Esophagus mucosa (tissue), 1 donor: ENCODE measurements around the gene AGAP3. TPM values are rescaled to one million over a fixed set of nuclear protein-coding genes. Genes with fewer than 3 reads are reported as not detected.

ENCODE experiments used
- ATAC-seq: fragments of 200-7000 bp; cut with Tn5 transposase; one replicate; pipeline ENCODE4 v1.9.1; 2020
- total RNA-seq: library from RNA; stranded (reverse); gene quantifications from one replicate; pipeline ENCODE4 v1.2.4, GENCODE V29; 2023
- donor health status: DM: yes; HTN: yes; CAD: no.

Gene AGAP3
- total RNA-seq, 1 donor from 2014 or later = 76.1 TPM

DNA sequence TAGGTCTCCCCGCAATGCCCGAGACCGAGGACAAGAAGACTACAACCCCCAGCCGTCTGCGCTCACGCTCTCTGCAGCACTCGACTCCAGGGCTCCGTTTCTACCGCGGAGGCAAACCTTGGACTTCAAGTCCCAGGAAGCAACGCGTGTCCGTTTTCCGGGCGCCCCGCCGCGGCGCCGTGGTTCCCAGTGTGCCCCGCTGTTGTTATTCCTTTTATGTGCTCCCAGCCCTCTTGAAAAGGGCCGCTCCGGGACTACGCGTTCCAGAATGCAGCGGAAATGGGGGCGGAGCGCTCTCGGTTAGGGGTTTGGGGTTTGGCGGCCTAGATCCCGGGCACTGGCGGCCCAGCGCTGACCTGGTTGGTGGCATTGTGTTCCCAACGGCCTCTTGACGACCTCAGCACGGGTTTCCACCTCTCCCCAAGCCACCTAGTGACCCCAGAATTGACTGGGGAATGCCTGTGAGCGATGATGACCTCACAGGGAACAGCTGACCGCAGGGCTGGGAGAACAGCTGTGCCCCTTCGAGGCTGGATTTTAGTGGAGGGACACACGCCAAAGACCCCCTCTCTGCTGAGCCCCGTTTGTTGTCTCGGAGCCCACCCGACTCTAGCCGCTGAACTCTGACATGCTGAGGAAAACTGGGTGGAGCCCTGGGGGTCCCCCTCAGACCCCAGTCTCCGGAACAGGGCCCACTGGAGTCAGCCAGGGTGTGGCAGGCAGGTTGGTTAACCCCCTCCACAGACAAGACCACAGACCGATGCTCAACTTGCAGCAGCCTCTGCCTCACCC is 28.1 kb upstream of the AGAP3 start:
- peak; percentile 92 for ATAC-seq

DNA sequence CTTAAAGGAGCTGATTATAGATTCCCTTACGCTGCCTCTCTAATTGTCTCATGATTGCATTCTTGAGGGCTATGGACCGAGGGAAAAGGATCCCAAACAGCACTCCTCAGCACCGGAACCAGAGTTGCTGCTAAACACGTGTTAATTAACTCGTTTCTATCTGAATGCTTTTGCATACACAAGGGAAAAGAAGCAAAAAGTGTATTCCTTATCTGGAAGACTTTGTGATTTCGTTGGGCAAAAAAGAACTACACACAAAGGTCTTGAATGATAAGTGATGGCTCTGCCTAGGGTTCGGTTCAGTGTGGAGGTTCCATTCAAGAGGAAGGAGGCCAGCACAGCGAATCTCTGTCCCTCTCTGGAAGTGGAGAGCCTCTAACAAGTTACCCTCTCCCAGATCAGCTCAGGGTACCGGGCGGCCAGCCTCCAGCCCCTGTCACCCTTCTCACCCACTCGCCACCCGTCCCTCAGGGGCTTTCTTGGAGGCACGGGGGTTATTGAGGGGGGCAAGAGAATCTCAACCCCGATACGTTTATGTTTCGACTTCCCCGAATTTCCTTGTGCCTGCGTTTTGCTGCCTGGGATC is 27.4 kb upstream of the AGAP3 start:
- no peak for ATAC-seq

DNA sequence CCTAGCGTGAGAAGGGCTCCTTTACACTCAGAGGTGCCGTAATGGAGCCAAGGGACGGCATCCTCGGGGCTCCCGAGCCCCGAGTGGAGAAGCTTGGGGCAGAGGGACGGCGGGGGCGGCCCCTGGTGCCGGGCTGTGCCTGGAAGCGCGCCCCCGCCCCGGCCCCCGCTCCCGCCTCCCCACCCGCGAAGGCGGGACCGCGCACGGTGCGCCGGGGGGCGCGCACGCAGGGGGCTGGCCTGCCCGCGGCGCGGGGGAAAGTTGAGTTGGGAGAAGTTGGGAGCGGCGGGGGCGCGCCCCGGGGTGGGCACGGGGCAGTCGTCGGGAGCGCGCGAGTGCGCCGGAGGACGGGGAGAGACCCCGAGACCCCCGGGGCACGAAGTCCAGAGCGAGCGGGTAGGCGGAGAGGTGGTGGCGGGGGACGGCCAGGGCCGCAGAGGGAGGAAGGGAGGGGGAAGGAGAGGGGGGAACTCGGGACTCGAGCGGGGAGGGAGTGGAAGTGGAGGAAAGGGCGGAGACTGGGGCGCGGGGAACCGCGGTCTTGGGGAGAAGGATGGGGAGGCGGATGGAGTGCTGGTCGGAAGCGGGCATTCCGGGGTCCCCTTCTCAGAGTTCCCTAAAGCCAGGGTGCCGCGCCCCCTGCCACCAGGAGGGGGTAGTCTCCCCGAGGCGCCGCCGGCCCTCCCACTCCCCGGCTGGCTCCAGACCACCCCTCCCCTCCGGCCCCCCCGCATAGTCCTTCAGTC is 26.7 kb upstream of the AGAP3 start, which contains the start of gene SLC4A2:
Gene SLC4A2, plus strand, starts transcription at position 223 of the 746 bp plus-strand sequence. CDS start 2,399 bp downstream, outside the sequence.
- ATAC-seq = peak; percentile 47

DNA sequence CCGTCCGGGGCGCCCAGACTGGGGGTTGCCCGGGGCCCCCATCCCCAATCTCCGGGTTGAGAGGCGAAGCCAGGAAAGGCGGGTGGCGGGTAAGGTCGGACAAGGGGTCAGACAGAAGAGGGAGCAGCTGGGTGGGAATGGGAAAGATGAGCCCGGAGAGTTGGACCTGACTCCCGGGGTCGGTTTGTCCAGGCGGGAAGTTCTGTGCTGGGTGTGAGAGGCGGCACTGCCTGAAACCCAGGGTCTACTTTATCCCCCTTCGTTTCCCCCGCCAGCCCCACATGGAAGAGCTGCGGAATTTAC is 26.2 kb upstream of the AGAP3 start:
- no peak for ATAC-seq

DNA sequence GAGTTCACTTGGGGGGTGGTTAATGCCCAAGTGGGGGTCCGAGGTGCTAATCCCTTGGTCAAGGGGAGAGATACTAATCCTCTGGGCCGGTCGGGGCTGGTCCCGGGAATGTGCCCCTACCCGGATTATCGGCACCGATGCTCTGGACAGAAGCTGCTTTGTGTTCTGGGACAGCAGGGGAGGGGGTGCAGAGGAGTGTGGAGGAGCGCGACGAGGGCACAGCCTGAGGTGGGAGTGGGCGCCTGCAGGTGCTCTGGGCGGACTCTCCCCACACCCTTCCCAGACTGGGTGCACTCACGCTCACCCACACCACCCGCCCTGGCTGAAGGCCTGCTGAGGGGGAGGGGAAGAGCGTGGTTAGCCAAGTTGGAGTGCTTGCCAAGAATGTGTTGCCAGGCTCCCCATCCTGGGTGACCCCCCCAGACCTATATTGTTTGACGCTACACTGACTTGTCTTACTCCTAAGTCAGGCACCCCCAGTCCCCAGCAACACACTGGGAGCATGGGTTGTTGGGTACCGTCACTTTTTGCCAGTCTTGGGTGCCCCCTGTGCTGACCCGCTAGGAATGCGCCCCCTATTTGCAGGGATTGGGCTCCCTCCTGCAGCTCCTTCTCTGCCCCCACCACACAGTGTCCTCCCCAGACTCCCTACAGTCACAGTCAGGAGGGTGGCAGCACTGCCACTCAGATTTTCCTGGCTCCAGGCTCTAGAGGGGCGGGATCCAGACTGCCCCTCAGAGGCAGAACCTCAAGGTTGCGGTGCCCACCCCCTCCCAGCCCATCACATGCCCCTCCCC is 25.7 kb upstream of the AGAP3 start:
- ATAC-seq = no peak

DNA sequence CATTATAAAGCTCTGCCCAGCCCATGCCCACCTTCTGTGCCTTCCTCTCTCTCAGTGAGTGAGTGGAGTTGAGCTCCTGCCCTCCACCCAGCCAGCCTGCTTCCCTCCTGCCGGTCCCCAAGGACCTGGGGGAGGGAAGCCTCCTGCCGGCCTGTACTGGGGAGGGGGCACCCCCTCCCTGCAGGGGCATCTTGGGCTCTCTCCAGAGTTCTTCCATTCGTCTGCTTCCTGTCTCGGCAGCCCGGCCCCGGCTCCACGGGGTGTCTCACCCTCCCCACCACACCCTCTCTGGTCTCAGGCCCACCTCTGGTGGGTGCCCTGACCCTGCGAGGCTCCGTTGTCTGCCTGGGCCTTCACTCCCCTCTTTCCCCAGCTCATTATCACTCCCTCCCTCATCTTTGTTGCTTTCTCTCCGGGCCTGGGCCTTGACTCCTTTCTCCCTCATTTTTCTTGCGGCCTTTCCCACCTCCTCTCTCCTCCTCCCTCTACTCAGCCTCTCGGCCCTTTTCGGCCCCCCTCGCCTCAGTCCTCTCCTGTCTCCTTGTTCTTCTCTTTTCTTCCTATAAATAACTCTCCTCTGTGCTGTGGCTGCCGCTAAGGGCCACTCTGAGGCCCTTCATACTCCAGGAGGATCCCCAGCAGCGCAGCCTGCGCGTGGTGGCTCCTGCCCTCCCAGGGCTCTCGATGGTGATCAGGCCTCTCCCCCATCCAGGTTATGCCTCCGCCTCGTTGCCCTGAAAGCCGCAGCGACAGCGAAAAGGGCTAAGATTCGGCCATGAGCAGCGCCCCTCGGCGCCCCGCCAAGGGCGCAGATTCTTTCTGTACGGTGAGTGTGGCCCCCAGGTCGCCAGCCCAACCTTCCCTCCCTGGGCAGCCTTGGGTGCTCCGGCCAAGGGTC is 24.8 kb upstream of the AGAP3 start:
- no peak for ATAC-seq

DNA sequence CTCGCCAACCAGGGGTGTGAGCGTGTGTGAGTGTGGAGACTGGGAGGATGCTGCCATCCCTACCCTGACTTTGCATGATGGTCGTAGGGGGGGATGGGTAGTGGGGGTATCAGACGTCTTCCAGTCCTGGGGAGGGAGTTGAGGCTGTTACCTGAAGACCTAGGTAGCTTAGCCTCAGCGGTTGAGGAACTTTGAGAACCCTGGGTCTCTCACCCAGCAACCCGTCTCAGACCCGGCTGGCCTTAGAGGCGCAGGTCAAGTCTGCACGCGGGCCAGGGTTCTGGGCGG is 24.2 kb upstream of the AGAP3 start:
- ATAC-seq = no peak

DNA sequence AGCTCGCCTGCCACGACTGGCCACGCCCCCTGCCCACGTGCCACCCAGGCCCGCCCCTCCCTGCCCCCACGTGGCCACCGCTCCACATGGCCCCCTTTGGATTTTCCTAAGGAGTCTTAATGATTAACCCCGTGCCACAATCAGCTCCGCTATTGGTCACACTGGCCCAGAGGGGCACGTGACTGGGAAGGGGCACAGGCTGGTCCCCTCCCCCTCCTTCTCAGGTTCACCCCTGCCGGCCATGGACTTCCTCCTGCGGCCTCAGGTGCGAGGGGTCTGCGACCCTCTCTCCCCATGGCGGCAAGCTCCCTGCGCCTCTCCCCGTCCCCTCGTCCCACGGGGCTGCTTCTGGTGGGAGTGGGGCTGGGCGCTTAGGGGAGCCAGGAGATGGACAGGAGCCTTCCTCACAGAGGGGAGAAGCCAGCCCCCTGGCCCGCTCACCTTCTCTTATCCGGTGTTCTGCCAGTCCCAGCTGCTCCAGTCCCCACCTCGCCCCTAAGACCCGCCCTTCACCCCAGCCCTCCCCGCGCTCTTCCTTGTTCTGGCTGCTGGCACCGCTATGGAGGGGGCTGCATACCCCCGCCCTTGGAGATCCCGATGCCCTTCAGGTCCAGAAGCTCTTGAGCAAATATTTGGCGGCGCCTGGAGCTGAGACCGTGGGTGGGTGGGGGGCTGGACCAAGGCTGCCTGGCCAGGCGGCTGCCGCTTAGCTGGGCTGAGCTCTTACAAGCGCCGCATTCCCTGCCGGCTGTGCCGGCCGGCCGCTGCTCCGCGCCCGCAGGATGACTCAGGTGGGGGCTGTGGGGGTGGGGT is 23.7 kb upstream of the AGAP3 start:
- no peak for ATAC-seq

DNA sequence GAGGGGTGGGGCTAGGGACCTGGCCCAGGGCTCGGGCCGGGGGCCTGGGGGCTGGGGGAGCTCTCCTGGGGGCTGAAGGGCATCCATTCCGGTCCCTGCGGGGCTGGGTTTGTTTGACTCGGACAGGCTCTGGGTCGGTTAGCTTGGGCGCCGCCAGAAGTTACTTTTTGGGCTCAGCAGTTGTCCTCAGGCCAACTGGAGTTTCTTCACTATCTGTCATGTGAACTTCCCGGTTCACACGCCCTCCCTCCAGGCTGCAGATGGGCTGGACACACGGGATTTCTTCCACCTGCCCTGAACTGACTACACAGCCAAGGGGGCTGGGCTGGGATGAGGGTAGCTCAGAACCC is 23.1 kb upstream of the AGAP3 start:
- ATAC-seq = peak; percentile 5

DNA sequence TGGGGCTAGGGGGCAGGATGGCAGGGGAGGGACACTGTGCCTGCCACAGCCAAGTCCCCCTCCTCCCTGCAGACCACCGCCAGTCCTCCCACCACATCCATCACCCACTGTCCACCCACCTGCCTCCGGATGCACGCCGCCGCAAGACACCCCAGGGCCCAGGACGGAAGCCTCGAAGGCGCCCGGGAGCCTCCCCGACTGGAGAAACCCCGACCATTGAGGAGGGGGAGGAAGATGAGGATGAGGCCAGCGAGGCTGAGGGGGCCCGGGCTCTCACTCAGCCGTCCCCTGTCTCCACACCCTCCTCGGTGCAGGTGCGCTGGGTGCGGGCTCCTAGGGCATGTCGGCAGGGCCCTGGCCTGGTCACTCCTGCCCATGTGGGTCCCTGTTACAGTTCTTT is 21.8 kb upstream of the AGAP3 start:
- ATAC-seq = no peak

DNA sequence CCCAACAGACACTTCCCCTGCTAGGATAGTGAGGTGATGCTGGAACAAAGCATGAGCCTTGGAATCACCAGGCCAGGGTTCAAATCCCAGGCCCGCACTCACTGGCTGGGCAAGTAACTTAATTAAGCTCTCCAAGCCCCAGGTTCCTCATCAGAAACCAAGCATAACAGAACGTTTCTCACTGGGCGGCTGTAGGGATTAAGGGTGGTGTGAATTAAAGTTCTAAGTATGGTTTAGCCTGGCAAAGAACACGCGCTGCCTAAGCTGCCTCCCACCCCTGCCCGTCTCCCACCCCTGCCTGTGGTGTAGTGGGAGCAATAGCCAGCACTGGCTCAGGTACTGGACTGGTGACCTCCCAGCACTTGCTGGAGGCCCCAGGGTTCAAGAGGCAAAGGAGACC is 21.3 kb upstream of the AGAP3 start:
- ATAC-seq = no peak

DNA sequence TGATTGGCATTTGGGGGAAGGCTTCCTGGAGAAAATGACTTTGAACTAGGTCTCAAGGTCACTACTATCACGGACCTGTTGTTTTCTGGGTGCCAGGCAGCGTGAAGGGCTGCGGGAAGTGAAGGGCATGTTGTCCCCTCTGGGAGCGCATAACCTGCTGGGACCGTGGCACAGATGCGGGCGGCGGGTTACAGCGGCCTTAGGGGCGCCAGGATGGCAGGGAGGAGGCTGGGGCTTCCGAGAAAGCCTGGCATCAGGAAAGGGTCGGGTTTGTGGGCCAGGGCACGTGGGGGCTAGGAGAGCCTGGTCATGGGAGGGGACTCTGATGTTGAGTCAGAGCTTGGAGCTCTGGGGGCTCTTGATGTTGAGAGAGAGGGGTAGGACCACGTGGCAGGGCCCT is 20.8 kb upstream of the AGAP3 start:
- ATAC-seq = no peak

DNA sequence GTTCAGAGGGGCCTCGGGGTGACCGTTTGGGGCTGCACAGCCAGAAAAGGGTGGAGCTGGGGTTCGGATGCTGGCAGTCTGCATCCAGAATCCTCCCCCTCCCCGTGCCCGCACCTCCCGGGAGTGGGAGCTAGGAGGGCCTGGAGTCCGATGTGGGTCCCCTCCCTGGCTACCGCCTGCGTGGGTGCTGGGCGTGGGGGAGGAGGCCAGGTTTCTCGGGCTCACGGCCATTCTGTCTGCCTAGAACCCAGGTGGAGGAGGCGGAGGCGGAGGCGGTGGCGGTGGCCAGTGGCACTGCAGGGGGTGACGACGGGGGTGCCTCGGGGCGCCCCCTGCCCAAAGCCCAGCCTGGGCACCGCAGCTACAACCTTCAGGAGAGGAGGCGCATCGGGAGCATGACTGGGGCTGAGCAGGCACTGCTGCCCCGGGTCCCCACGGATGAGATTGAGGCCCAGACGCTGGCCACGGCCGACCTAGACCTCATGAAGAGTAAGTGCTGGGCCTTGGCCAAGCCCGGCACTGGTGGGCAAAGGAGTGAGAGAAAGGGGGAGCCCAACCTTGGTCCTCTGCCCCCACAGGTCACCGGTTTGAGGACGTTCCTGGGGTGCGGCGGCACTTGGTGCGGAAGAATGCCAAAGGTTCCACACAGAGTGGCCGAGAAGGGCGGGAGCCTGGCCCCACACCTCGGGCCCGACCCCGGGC is 19.9 kb upstream of the AGAP3 start:
- no peak for ATAC-seq

DNA sequence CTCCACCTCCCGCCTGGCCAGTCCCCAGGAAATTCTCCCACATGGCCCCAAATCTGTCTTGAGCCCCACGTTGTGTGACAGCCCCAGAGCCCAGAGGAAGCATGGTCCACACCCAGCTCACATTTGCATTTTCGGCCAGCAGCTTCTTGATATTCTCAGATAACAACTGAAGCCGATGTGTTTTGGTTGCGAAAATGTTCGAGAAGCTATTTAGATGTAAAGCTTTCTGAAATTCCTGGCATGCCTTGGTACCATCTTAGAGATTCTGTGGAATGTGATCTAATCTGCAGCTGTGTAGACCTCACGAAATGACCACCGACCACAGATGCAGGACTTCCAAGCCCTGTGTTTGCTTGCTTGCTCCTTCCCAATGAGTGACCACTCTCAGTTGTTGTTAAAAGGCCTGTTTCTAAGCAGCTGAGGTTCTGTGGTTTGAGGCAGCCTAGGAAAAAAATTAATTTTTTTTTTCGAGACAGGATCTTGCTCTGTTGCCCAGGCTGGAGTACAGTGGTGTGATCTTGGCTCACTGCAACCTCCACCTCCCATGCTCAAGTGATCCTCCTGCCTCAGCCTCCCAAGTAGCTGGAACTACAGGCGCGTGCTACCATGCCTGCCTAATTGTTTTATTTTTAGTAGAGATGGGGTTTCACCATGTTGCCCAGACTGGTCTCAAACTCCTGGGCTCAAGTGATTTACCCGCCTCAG is 18.1 kb upstream of the AGAP3 start:
- ATAC-seq = no peak

DNA sequence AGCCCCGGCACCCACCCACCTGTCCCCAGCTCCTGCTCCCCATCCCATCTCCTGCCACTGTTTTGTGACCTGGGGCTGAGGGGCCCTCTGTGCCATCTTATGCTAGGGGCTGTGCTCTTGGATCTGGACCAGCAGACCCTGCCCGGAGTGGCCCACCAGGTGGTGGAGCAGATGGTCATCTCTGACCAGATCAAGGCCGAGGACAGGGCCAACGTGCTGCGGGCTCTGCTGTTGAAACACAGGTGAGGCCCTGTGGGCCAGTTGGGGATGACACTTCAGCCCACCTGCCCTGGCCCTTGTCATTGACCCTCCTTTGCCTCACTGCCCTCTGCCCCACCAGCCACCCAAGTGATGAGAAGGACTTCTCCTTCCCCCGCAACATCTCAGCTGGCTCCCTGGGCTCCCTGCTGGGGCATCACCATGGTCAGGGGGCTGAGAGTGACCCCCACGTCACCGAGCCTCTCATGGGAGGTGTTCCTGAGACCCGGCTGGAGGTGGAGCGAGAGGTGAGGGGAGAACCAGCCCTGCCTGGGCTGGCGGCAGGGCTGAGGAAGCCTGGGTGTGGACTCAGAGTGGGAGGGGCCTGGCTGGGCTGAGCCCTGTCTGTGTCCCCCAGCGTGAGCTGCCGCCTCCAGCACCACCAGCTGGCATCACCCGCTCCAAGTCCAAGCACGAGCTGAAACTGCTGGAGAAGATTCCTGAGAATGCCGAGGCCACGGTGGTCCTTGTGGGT is 16.3 kb upstream of the AGAP3 start:
- ATAC-seq = peak; percentile 10

DNA sequence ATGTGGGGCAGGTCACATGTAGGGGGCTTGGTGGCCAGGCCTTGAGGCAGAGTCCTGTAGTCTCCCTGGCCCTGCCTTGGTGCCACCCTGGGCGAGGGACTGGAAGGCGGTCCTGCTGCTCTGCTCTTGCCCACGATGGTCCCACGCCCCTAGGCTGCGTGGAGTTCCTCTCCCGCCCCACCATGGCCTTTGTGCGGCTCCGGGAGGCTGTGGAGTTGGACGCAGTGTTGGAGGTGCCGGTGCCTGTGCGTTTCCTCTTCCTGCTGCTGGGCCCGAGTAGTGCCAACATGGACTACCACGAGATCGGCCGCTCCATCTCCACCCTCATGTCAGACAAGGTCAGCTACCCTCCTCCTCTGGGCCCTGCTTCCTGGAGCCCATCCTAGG is 15.7 kb upstream of the AGAP3 start:
- no peak for ATAC-seq

DNA sequence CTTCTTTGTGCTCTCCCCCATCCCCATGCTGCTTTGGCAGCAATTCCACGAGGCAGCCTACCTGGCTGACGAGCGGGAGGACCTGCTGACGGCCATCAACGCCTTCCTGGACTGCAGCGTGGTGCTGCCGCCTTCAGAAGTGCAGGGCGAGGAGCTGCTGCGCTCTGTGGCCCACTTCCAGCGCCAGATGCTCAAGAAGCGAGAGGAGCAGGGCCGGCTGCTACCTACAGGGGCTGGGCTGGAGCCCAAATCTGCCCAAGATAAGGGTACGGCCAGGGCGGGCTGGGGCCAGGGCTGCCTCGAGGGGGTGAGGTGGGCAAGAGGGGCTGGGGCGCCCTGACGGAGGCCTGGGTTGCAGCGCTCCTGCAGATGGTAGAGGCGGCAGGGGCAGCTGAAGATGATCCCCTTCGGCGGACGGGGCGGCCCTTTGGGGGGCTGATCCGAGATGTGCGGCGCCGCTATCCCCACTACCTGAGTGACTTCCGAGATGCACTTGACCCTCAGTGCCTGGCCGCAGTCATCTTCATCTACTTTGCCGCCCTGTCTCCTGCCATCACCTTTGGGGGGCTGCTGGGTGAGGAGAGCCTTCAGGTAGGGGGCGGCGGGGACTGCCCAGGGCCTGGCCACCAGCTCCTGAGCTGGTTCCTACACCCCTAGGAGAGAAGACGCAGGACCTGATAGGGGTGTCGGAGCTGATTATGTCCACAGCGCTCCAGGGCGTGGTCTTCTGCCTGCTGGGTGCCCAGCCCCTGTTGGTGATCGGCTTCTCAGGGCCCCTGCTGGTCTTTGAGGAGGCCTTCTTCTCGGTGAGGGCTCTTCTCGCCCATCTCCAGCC is 15.0 kb upstream of the AGAP3 start:
- ATAC-seq = no peak

DNA sequence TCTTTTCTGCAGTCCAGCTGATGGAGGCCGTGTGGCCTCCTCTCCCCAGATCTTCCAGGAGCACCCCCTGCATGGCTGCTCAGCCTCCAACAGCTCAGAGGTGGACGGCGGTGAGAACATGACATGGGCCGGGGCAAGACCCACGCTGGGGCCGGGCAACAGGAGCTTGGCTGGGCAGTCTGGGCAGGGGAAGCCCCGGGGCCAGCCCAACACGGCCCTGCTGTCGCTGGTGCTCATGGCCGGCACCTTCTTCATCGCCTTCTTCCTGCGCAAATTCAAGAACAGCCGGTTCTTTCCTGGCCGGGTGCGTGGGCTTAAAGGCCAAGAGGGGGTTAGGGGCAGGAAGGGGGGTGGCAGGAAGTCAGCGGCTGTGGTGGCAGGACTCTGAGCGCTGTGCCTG is 12.3 kb upstream of the AGAP3 start:
- no peak for ATAC-seq
